Fibroblast of lung (primary cell): ENCODE results near the gene ISG20. TPM values are rescaled to one million over a fixed set of nuclear protein-coding genes. Genes with fewer than 3 reads are reported as not detected.

Experiments used
- DNase-seq, 2 donors: peaks; one replicate each; pipeline versions ENCODE4 v3.0.0 to v3.0.0-alpha.2; 2010; ENCODE audit warnings: low read depth in 2 of 2
- H2AFZ ChIP-seq: 2 replicates; pipeline ENCODE4 v1.5.1; 2012; ENCODE audit warnings: low read length, control low read depth, inconsistent platforms
- H3K27ac ChIP-seq: 2 replicates; pipeline ENCODE4 v1.5.1; 2011; ENCODE audit warnings: low read length, control low read depth; ENCODE audit not compliant: insufficient read depth
- H3K27me3 ChIP-seq: 2 replicates; pipeline ENCODE4 v1.5.1; 2011; ENCODE audit warnings: mild to moderate bottlenecking, low read length; ENCODE audit not compliant: control insufficient read depth, insufficient read depth
- H3K36me3 ChIP-seq: 2 replicates; pipeline ENCODE4 v1.5.1; 2011; ENCODE audit warnings: low read length; ENCODE audit not compliant: control insufficient read depth, insufficient read depth
- H3K4me1 ChIP-seq: 2 replicates; pipeline ENCODE4 v1.5.1; 2011; ENCODE audit warnings: low read length; ENCODE audit not compliant: control insufficient read depth, insufficient read depth; ENCODE audit errors: extremely low read depth
- H3K4me2 ChIP-seq: 2 replicates; pipeline ENCODE4 v1.5.1; 2011; ENCODE audit warnings: low read length, control low read depth; ENCODE audit not compliant: insufficient read depth; ENCODE audit errors: extremely low read depth
- H3K4me3 ChIP-seq, 4 experiments: fragments of 200-600 bp in 1 of 4; sonication (generic) in 1 of 4; replicated peaks in 1 of 4; 2 replicates each; pipeline ENCODE4 v1.5.1; 2011 to 2016; ENCODE audit warnings: low read length in 4 of 4, low read depth in 3 of 4, mild to moderate bottlenecking in 3 of 4, control low read depth in 2 of 4, inconsistent platforms in 1 of 4, mixed read lengths in 1 of 4; ENCODE audit not compliant: insufficient read depth in 1 of 4; ENCODE audit errors: control extremely low read depth in 1 of 4
- H3K79me2 ChIP-seq: 2 replicates; pipeline ENCODE4 v1.5.1; 2012; ENCODE audit warnings: mild to moderate bottlenecking, low read length, inconsistent platforms; ENCODE audit not compliant: control insufficient read depth, insufficient read depth
- H3K9ac ChIP-seq: 2 replicates; pipeline ENCODE4 v1.5.1; 2011; ENCODE audit warnings: mild to moderate bottlenecking, low read length, control low read depth; ENCODE audit not compliant: insufficient read depth
- H3K9me3 ChIP-seq: 2 replicates; pipeline ENCODE4 v1.5.1; 2012; ENCODE audit warnings: low read depth, low read length; ENCODE audit not compliant: control insufficient read depth, insufficient read depth
- H4K20me1 ChIP-seq: 2 replicates; pipeline ENCODE4 v1.5.1; 2011; ENCODE audit warnings: low read length; ENCODE audit not compliant: control insufficient read depth, insufficient read depth; ENCODE audit errors: extremely low read depth
- EZH2 ChIP-seq: IDR thresholded peaks from 2 replicates; pipeline ENCODE4 v1.5.1; 2012; ENCODE audit warnings: low read length, control low read depth, mild to moderate bottlenecking; ENCODE audit errors: missing control alignments
- polyA plus RNA-seq, 2 donors: library from polyadenylated mRNA; depleted of rRNA in 1 of 2; stranded (reverse) in 1 of 2; unstranded in 1 of 2; fragments of >200 nt; gene quantifications; 2 replicates each; pipeline ENCODE4 v1.2.1, GENCODE V29; 2011 to 2012; ENCODE audit warnings: missing spikeins in 1 of 2
- total RNA-seq: library from RNA; depleted of rRNA; stranded (reverse); fragments of >200 nt; gene quantifications from 2 replicates; pipeline ENCODE4 v1.2.1, GENCODE V29; 2014
- TF ChIP-seq, protein P1 (sequence below), 2 donors: IDR thresholded peaks in 1 of 2; conservative IDR thresholded peaks in 1 of 2; 1 replicate in 1 of 2; 2 replicates in 1 of 2; pipeline ENCODE4 v1.5.1; 2011 to 2012; ENCODE audit warnings: low read length in 2 of 2, control low read depth in 1 of 2, inconsistent platforms in 1 of 2, low read depth in 1 of 2, mild to moderate bottlenecking in 1 of 2

Gene ISG20
- total and polyA plus RNA-seq, 2 donors (not counting 1 experiment from before 2014, with no cell fraction given) = 2.2 to 3.0 TPM

- Histone ChIP-seq H3K9ac (no peak overlapping the region), H2AFZ (no peak overlapping the region), H4K20me1 (no peaks in the 10 kb centered on the region), H3K9me3 (no peaks in the 10 kb centered on the region), H3K79me2 (peaks cover 75% of the 10 kb centered on the region), H3K4me2 (peak overlapping the region; percentile 96), H3K4me1 (peaks cover 17% of the 10 kb centered on the region), H3K27ac (peak overlapping the region; percentile 97), H3K36me3 (peaks cover 18% of the 10 kb centered on the region), H3K4me3 (peak overlapping the region; percentile 15 to 90 (median 54)), H3K27me3 (no peaks in the 10 kb centered on the region)
- no peak for TF ChIP-seq EZH2
- TF ChIP-seq, protein P1, sequence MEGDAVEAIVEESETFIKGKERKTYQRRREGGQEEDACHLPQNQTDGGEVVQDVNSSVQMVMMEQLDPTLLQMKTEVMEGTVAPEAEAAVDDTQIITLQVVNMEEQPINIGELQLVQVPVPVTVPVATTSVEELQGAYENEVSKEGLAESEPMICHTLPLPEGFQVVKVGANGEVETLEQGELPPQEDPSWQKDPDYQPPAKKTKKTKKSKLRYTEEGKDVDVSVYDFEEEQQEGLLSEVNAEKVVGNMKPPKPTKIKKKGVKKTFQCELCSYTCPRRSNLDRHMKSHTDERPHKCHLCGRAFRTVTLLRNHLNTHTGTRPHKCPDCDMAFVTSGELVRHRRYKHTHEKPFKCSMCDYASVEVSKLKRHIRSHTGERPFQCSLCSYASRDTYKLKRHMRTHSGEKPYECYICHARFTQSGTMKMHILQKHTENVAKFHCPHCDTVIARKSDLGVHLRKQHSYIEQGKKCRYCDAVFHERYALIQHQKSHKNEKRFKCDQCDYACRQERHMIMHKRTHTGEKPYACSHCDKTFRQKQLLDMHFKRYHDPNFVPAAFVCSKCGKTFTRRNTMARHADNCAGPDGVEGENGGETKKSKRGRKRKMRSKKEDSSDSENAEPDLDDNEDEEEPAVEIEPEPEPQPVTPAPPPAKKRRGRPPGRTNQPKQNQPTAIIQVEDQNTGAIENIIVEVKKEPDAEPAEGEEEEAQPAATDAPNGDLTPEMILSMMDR (conservative IDR thresholded peaks at IDR 0.05 in 1 of 2, IDR thresholded peaks at IDR 0.05 in 1 of 2; ENCODE audit: low read depth in 1 of 2, low read length in 2 of 2) = no peak
- no peak for DNase-seq
Measured at GRCh38 chr15:88623632-88624031, 15.2 kb upstream of the ISG20 start.

DNA sequence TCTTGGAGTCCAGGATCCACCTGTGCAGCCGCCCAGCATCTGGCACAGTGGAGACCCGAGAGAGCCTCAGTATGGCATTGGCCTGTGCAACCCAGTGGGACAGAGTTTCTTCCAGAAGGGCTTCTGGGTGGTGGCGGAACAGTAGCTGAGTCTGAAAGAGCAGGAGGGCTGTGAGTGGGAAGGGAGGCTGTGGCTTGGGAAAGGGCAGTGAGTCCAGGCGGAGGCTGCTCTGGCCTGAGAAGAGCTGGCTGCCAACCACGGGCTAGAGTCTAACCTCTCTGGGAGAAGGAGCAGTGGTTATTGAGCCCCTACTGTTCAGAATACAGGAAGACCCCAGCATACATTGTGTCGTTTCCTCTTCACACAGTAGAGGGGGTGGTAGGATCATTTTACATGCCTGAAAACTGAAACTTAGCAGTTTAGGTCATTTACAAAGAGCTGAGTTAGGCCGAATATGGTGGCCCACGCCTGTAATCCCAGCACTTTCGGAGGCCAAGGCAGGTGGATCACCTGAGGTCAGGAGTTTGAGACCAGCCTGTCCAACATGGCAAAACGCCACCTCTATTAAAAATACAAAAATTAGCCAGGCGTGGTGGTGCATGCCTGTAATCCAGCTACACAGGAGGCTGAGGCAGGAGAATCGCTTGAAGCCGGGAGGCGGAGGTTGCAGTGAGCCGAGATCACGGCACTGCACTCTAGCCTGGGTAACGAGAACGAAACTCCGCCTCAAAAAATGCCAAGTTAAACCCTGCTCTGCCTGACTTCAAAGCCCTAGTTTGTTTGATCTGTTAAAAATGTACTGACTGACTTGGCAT, 14.5 kb upstream of the ISG20 start:
- peak; percentile 23 to 75 for DNase-seq
- Histone ChIP-seq H3K79me2 (peaks cover 82% of the 10 kb centered on the region), H3K9ac (peak overlapping the region; percentile 20), H3K9me3 (no peaks in the 10 kb centered on the region), H3K27me3 (no peaks in the 10 kb centered on the region), H3K36me3 (peaks cover 24% of the 10 kb centered on the region), H3K4me1 (peaks cover 17% of the 10 kb centered on the region), H2AFZ (no peak overlapping the region), H3K27ac (peak overlapping the region; percentile 97), H3K4me2 (peak overlapping the region; percentile 96), H4K20me1 (no peaks in the 10 kb centered on the region), H3K4me3 (peak overlapping the region in 3 of 4 experiments; percentile 20 to 87 (median 24))
- TF ChIP-seq, protein P1 (conservative IDR thresholded peaks at IDR 0.05 in 1 of 2, IDR thresholded peaks at IDR 0.05 in 1 of 2; ENCODE audit: low read depth in 1 of 2, low read length in 2 of 2) = peak; percentile 37 to 62
- no peak for TF ChIP-seq EZH2

GRCh38 chr15:88624971-88625490, 13.8 kb upstream of the ISG20 start:
- peaks cover 29% of the 10 kb centered on the region for H3K36me3 ChIP-seq
- H3K9me3 ChIP-seq = no peaks in the 10 kb centered on the region
- no peak overlapping the region for H2AFZ ChIP-seq
- no peak for TF ChIP-seq EZH2
- TF ChIP-seq, protein P1 (conservative IDR thresholded peaks at IDR 0.05 in 1 of 2, IDR thresholded peaks at IDR 0.05 in 1 of 2; ENCODE audit: low read depth in 1 of 2, low read length in 2 of 2) = no peak
- H3K27me3 ChIP-seq = no peaks in the 10 kb centered on the region
- peaks cover 2% of the 10 kb centered on the region for H4K20me1 ChIP-seq
- peak overlapping the region; percentile 96 for H3K4me2 ChIP-seq
- H3K27ac ChIP-seq = peak overlapping the region; percentile 97
- H3K79me2 ChIP-seq = peaks cover 89% of the 10 kb centered on the region
- peaks cover 18% of the 10 kb centered on the region for H3K4me1 ChIP-seq
- no peak for DNase-seq
- H3K9ac ChIP-seq = no peak overlapping the region
- H3K4me3 ChIP-seq = peak overlapping the region in 3 of 4 experiments; percentile 8 to 87 (median 24)
